Measurements from ENCODE around the gene FRMD4A. TPM values are rescaled to one million over a fixed set of nuclear protein-coding genes. Genes with fewer than 3 reads are reported as not detected.

Gene FRMD4A
- total RNA-seq, 1 experiment from 2014 or later = 18.3 TPM

DNA sequence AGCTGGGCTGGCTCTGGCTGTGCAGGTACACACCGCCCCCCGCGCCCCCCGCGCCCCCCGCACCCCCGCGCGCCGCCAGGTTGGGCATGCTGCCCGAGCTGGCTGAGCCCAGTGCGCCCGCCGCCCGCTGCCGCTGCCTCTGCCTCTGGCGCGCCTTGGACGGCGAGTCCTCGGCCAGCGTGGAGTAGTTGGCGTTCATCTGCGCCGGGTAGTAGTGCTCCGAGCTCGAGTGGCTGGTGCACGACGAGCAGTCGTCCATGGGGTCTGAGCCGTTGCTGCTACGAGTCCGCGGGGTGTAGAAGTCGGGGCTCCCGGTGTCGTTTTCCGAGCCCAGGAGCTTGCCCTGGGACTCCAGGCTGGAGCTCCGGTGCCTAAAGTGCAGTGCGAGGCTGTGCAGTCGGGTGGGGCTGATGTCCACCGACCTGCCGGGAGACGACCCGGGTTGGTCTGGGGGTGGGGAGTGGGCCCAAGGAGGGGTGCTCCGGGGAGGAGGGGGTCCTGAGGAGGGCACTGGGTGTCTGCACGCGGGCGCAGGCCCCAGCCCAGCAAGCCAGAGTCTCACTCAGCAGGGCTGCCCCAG lies 673.5 kb downstream of the FRMD4A start:
- Histone ChIP-seq H3K79me2 (ENCODE audit: low read depth) (no peaks in the 10 kb centered on the region), H3K36me3 (ENCODE audit: low read depth) (no peaks in the 10 kb centered on the region), H3K27ac (no peak overlapping the region), H3K27me3 (ENCODE audit: insufficient read depth, low read depth) (no peaks in the 10 kb centered on the region), H3K9me3 (ENCODE audit: insufficient read depth, low read depth) (no peaks in the 10 kb centered on the region), H4K20me1 (ENCODE audit: insufficient read depth) (no peaks in the 10 kb centered on the region; the same call in 1 of the 2 replicates), H3K4me2 (no peak overlapping the region), H2AFZ (no peak overlapping the region), H3K9me2 (ENCODE audit: insufficient read depth) (no peaks in the 10 kb centered on the region), H3K4me1 (replicated peaks; ENCODE audit: insufficient read depth) (no peaks in the 10 kb centered on the region), H3K4me3 (no peak overlapping the region), H3F3A (ENCODE audit: insufficient read depth, low read depth) (no peaks in the 10 kb centered on the region)
- TF ChIP-seq CTCF (conservative IDR thresholded peaks at IDR 0.05) = no peak
- TF ChIP-seq EZH2 (IDR thresholded peaks at IDR 0.05; ENCODE audit: low read depth) = no peak
- BruUV-seq (replicated peaks) = no TSS peak
- ChIA-PET POLR2A (ENCODE audit: unreplicated experiment) (no interaction called here), CTCF (interaction anchor here (0.8 kb wide), 1 partner anchor 119 kb away, joined by 4 read pairs; no protein-coding TSS in a partner anchor)
- intact Hi-C loops (cut with micrococcal nuclease; ENCODE audit: unreplicated experiment) = no loop called here
- no peak for DNase-seq

DNA sequence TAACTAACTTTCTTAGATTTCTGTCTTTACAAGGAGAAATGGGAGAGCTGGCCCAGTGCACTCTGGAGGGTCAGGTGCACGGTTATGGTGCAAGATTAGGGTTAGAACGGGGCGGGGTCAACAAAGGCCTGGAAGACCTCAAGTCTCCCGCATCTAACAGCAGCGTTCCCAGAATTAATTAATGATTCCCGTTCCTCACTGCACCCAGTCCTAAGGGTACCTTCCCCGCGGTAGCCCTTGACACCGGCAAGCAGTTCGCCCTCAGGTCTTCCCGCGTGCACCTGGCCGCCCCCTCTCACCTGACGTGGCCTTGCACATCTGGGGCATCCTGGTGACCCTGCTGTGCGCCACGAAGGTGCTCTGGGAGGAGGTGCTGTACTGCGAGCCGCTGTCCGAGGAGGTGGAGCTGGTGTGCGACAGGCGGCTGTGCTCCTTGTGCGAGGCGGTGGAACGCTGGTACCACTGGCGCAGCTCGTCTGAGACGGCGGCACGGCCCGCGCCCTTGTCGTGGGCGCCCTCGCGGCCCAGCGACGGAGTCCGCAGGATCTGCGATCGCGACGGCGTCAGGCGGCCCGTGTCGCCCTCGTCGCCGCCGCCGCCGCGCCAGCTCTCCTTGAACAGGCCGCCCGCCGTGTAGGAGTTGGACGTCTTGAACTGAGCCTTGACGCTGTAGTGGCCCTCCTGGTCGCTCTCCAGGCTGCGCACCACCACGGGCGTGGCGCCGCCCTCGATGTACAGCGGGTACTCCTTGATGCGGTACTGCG lies 674.2 kb downstream of the FRMD4A start:
- H3K9me3 ChIP-seq (ENCODE audit: insufficient read depth, low read depth) = no peaks in the 10 kb centered on the region
- no TSS peak for BruUV-seq (replicated peaks)
- no peak for DNase-seq
- H3F3A ChIP-seq (ENCODE audit: insufficient read depth, low read depth) = no peaks in the 10 kb centered on the region
- ChIA-PET CTCF (no interaction called here), POLR2A (ENCODE audit: unreplicated experiment) (interaction anchor here (0.7 kb wide), 1 partner anchor 271 kb away, joined by 3 read pairs; no protein-coding TSS in a partner anchor)
- H3K4me3 ChIP-seq = no peak overlapping the region
- no peak overlapping the region for H3K27ac ChIP-seq
- intact Hi-C loops (cut with micrococcal nuclease; ENCODE audit: unreplicated experiment) = no loop called here
- H4K20me1 ChIP-seq (ENCODE audit: insufficient read depth) = no peaks in the 10 kb centered on the region; the same call in 1 of the 2 replicates
- no peaks in the 10 kb centered on the region for H3K79me2 ChIP-seq (ENCODE audit: low read depth)
- H3K4me1 ChIP-seq (replicated peaks; ENCODE audit: insufficient read depth) = no peaks in the 10 kb centered on the region
- H3K27me3 ChIP-seq (ENCODE audit: insufficient read depth, low read depth) = no peaks in the 10 kb centered on the region
- H3K36me3 ChIP-seq (ENCODE audit: low read depth) = no peaks in the 10 kb centered on the region
- no peak overlapping the region for H3K4me2 ChIP-seq
- no peak overlapping the region for H2AFZ ChIP-seq
- no peaks in the 10 kb centered on the region for H3K9me2 ChIP-seq (ENCODE audit: insufficient read depth)
- no peak for TF ChIP-seq CTCF (conservative IDR thresholded peaks at IDR 0.05)
- TF ChIP-seq EZH2 (IDR thresholded peaks at IDR 0.05; ENCODE audit: low read depth) = no peak

DNA sequence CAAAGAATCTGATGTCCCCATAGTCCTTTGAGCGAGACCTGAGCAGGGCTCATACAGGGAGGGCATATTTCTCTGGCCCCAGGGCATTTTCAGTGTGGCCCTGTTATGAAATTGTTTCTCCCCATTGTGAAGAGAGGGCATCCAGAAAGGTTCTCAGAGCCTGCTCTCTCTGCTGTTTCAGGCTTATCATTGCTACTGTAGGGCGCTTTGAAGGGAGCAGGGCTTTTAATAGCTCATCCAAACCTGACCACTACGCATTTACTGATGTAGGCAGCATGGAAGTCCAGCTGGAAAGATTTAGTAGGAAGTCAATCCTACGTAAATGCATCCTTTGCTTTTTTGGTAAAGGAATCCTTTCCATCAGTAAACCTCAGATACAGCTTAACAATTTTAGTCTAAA lies 675.9 kb downstream of the FRMD4A start:
- POLR2A ChIA-PET (ENCODE audit: unreplicated experiment) = no interaction called here
- Histone ChIP-seq H3K4me3 (no peak overlapping the region), H3K36me3 (ENCODE audit: low read depth) (no peaks in the 10 kb centered on the region), H3K27ac (no peak overlapping the region), H3K4me2 (no peak overlapping the region), H3K27me3 (ENCODE audit: insufficient read depth, low read depth) (no peaks in the 10 kb centered on the region), H3K9me3 (ENCODE audit: insufficient read depth, low read depth) (no peaks in the 10 kb centered on the region), H3K79me2 (ENCODE audit: low read depth) (no peaks in the 10 kb centered on the region), H4K20me1 (ENCODE audit: insufficient read depth) (no peaks in the 10 kb centered on the region; the same call in 1 of the 2 replicates), H3K9me2 (ENCODE audit: insufficient read depth) (no peaks in the 10 kb centered on the region), H2AFZ (no peak overlapping the region), H3F3A (ENCODE audit: insufficient read depth, low read depth) (no peaks in the 10 kb centered on the region), H3K4me1 (replicated peaks; ENCODE audit: insufficient read depth) (no peaks in the 10 kb centered on the region)
- CTCF ChIA-PET = no interaction called here
- no peak for DNase-seq
- intact Hi-C loops (cut with micrococcal nuclease; ENCODE audit: unreplicated experiment) = no loop called here
- no TSS peak for BruUV-seq (replicated peaks)
- TF ChIP-seq CTCF (conservative IDR thresholded peaks at IDR 0.05) = no peak
- no peak for TF ChIP-seq EZH2 (IDR thresholded peaks at IDR 0.05; ENCODE audit: low read depth)
